DOHH2 (cell line): ENCODE results near the gene NKPD1.

ENCODE experiments used
- CTCF ChIP-seq: fragments of 200-600 bp; sonication (generic); IDR thresholded peaks from one replicate; pipeline ENCODE4 v1.5.1; 2014; ENCODE audit warnings: antibody characterized with exemption, mild to moderate bottlenecking, low read depth, low read length; ENCODE audit not compliant: poor library complexity, severe bottlenecking
- EZH2phosphoT487 ChIP-seq: fragments of 200-600 bp; sonication (generic); IDR thresholded peaks from 2 replicates; pipeline ENCODE4 v1.6.1; 2017; ENCODE audit warnings: borderline replicate concordance, mild to moderate bottlenecking, antibody characterized with exemption, low read length, moderate library complexity, mixed read lengths

GRCh38 chr19:45150751-45151281, 10.0 kb downstream of the NKPD1 start:
- TF ChIP-seq CTCF (no peak), EZH2phosphoT487 (no peak)
